Hepatocyte (in vitro differentiated cells): ENCODE measurements around the gene EAF1.

Experiments used
- CTCF ChIP-seq: fragments of 200-600 bp; sonication (generic); IDR thresholded peaks from 2 replicates; pipeline ENCODE4 v1.5.1; 2016; ENCODE audit warnings: antibody characterized with exemption, mild to moderate bottlenecking; ENCODE audit not compliant: poor library complexity
- EZH2 ChIP-seq: fragments of 200-600 bp; sonication (generic); IDR thresholded peaks from 2 replicates; pipeline ENCODE4 v1.6.1; 2016; ENCODE audit warnings: antibody characterized with exemption, mild to moderate bottlenecking, borderline replicate concordance
- EZH2phosphoT487 ChIP-seq: fragments of 200-600 bp; sonication (generic); IDR thresholded peaks from one replicate; pipeline ENCODE4 v1.6.1; 2018; ENCODE audit warnings: antibody characterized with exemption, mild to moderate bottlenecking, low read depth, moderate library complexity; ENCODE audit not compliant: unreplicated experiment, severe bottlenecking

- no peak for TF ChIP-seq CTCF
- no peak for TF ChIP-seq EZH2
- TF ChIP-seq EZH2phosphoT487, result no peak
Observed at GRCh38 chr3:15467227-15468181, 40.1 kb downstream of the EAF1 start.
